Osteoblast (primary cell): ENCODE measurements around the gene TPI1. TPM values are rescaled to one million over a fixed set of nuclear protein-coding genes. Genes with fewer than 3 reads are reported as not detected.

Experiments
- DNase-seq: peaks from one replicate; pipeline ENCODE4 v3.0.0; 2011; ENCODE audit warnings: low spot score, mixed read lengths; ENCODE audit not compliant: insufficient read length; ENCODE audit errors: missing footprints
- H2AFZ ChIP-seq: 2 replicates; pipeline ENCODE4 v1.6.0; 2011; ENCODE audit warnings: mild to moderate bottlenecking, low read length
- H3K27ac ChIP-seq: 2 replicates; pipeline ENCODE4 v1.5.1; 2011; ENCODE audit warnings: mild to moderate bottlenecking, low read depth, low read length, moderate library complexity
- H3K27me3 ChIP-seq: 2 replicates; pipeline ENCODE4 v1.6.0; 2012; ENCODE audit warnings: mild to moderate bottlenecking, control low read depth, inconsistent platforms, low read length, moderate library complexity; ENCODE audit not compliant: insufficient read depth
- H3K36me3 ChIP-seq: 2 replicates; pipeline ENCODE4 v1.5.1; 2011; ENCODE audit warnings: mild to moderate bottlenecking, low read length, control low read depth, moderate library complexity; ENCODE audit not compliant: insufficient read depth
- H3K4me1 ChIP-seq: 2 replicates; pipeline ENCODE4 v1.5.1; 2011; ENCODE audit warnings: mild to moderate bottlenecking, low read length, control low read depth, moderate library complexity; ENCODE audit not compliant: insufficient read depth
- H3K4me2 ChIP-seq: 2 replicates; pipeline ENCODE4 v1.6.0; 2011; ENCODE audit warnings: mild to moderate bottlenecking, low read length; ENCODE audit not compliant: insufficient read depth
- H3K4me3 ChIP-seq: fragments of 200-600 bp; sonication (generic); 3 replicates; pipeline ENCODE4 v1.5.1; 2012; ENCODE audit warnings: mild to moderate bottlenecking, low read length, inconsistent platforms; ENCODE audit not compliant: insufficient read depth
- H3K79me2 ChIP-seq: 2 replicates; pipeline ENCODE4 v1.6.0; 2012; ENCODE audit warnings: mild to moderate bottlenecking, low read length, control low read depth, inconsistent platforms; ENCODE audit not compliant: insufficient read depth
- H3K9me3 ChIP-seq: 2 replicates; pipeline ENCODE4 v1.5.1; 2011; ENCODE audit warnings: low read depth, low read length, control low read depth
- H4K20me1 ChIP-seq: 2 replicates; pipeline ENCODE4 v1.6.0; 2012; ENCODE audit warnings: mild to moderate bottlenecking, low read length, control low read depth; ENCODE audit not compliant: insufficient read depth
- CTCF ChIP-seq: IDR thresholded peaks from 2 replicates; pipeline ENCODE4 v1.5.1; 2011; ENCODE audit warnings: mild to moderate bottlenecking, low read depth, low read length, moderate library complexity; ENCODE audit errors: extremely low read depth
- total RNA-seq: library from RNA; depleted of rRNA; stranded (reverse); fragments of >200 nt; gene quantifications from 2 replicates; pipeline ENCODE4 v1.2.3, GENCODE V29; 2012

TPI1 gene
- total RNA-seq, 1 donor = 553 TPM

- no peak for TF ChIP-seq CTCF
- Histone ChIP-seq H3K4me2 (no peak overlapping the region), H3K4me3 (no peak overlapping the region), H3K27ac (no peak overlapping the region), H4K20me1 (peaks cover 2% of the 10 kb centered on the region), H3K9me3 (no peaks in the 10 kb centered on the region), H3K36me3 (peaks cover 71% of the 10 kb centered on the region), H3K27me3 (no peaks in the 10 kb centered on the region), H3K79me2 (peaks cover 13% of the 10 kb centered on the region), H2AFZ (no peak overlapping the region), H3K4me1 (no peaks in the 10 kb centered on the region)
- peak; percentile 66 for DNase-seq
Measured at GRCh38 chr12:6843118-6843902, 24.0 kb upstream of the TPI1 start.

GRCh38 chr12:6845395-6845794 is 21.9 kb upstream of the TPI1 start:
- peak; percentile 53 for DNase-seq
- no peak overlapping the region for H3K4me2 ChIP-seq
- peaks cover 80% of the 10 kb centered on the region for H3K36me3 ChIP-seq

GRCh38 chr12:6846316-6846869 is 20.9 kb upstream of the TPI1 start:
- no peak for TF ChIP-seq CTCF
- H3K36me3 ChIP-seq = peaks cover 80% of the 10 kb centered on the region
- peaks cover 3% of the 10 kb centered on the region for H4K20me1 ChIP-seq
- no peak overlapping the region for H3K4me2 ChIP-seq
- H3K27ac ChIP-seq = no peak overlapping the region
- no peak overlapping the region for H3K4me3 ChIP-seq
- H2AFZ ChIP-seq = no peak overlapping the region
- no peaks in the 10 kb centered on the region for H3K27me3 ChIP-seq
- DNase-seq = no peak
- peaks cover 9% of the 10 kb centered on the region for H3K4me1 ChIP-seq
- no peaks in the 10 kb centered on the region for H3K9me3 ChIP-seq
- peaks cover 36% of the 10 kb centered on the region for H3K79me2 ChIP-seq

More at GRCh38 chr12:6845395-6845794, 21.9 kb upstream of the TPI1 start:
- peaks cover 32% of the 10 kb centered on the region for H3K79me2 ChIP-seq
- TF ChIP-seq CTCF = no peak
- H3K4me1 ChIP-seq = peaks cover 4% of the 10 kb centered on the region
- no peaks in the 10 kb centered on the region for H3K9me3 ChIP-seq
- H3K27ac ChIP-seq = no peak overlapping the region
- H3K27me3 ChIP-seq = no peaks in the 10 kb centered on the region
- no peaks in the 10 kb centered on the region for H4K20me1 ChIP-seq
- H2AFZ ChIP-seq = no peak overlapping the region
- no peak overlapping the region for H3K4me3 ChIP-seq

GRCh38 chr12:6847676-6848075 is 19.7 kb upstream of the TPI1 start:
- H3K27ac ChIP-seq = no peak overlapping the region
- H3K36me3 ChIP-seq = peaks cover 69% of the 10 kb centered on the region
- H3K4me3 ChIP-seq = no peak overlapping the region
- peaks cover 3% of the 10 kb centered on the region for H4K20me1 ChIP-seq
- H3K4me2 ChIP-seq = no peak overlapping the region
- DNase-seq = no peak
- peaks cover 36% of the 10 kb centered on the region for H3K79me2 ChIP-seq
- peaks cover 11% of the 10 kb centered on the region for H3K4me1 ChIP-seq
- no peak for TF ChIP-seq CTCF
- no peaks in the 10 kb centered on the region for H3K9me3 ChIP-seq
- H3K27me3 ChIP-seq = no peaks in the 10 kb centered on the region
- H2AFZ ChIP-seq = no peak overlapping the region
